GM18907 (cell line): ENCODE results near the gene NOTO.
"Not testable (repeated sequence)": the region's sequence is repeated elsewhere in the genome, so short reads cannot be mapped to it uniquely, and the experiment has no call there.

Source experiments
- ATAC-seq: cut with Tn5 transposase; IDR thresholded peaks from one replicate; pipeline ENCODE4 v1.9.1; 2021; ENCODE audit warnings: mild to moderate bottlenecking, moderate library complexity; ENCODE audit not compliant: unreplicated experiment

NOTO gene

DNA sequence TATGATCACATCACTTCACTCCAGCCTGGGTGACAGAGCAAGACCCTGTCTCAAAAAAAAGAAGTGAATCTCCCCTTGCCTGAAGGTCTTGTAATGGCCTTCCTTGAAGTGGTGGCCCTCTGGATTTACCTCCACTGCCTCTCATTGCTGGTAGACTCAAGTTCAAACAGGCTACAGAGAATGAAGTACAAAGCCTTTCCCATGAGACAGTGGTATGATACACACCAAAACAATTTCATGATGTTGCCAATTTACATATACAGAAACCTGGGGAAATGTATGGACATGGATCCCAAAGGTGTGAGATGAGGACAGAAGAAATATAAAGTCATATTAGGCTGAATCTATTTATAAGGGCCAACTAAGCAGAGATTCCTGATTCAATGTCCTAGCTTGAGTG lies 4.8 kb upstream of the NOTO start:
- no peak for ATAC-seq

- not testable (repeated sequence) for ATAC-seq
These were observed 2.1 kb upstream of the NOTO start for GRCh38 chr2:73200281-73200680.

DNA sequence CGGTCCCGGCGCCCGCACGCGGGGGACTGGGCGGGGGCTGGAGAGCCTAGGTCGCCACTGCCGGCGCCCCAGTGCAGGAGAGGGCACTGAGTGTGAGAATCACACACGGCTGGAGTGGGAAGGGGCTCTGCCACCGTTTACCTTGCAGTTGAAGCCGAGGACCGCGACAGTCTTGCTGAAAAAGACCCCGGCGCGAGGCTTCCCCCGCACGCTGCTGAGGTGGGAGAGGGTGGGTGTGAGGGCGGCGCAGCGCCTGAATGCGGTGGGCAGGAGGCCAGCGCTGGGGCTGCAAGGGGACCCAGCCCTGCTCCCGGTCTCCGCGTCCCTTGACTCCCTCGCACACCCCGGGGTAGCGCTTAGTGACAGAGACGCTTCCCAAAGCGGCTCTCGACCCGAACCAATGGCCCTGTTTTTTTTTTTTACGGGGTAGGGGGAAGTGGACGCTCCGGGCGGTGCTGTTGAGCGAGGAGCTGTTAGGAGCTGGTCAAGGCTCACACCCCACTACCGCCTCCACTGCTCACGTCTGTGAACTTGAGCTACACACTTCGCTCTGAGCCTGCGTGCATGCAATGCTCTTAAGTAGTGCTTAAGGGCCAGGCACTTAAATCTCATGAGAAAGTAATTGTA lies 794 bp downstream of the NOTO start:
- ATAC-seq, result no peak

- no peak for ATAC-seq
These were observed 3.2 kb downstream of the NOTO start for GRCh38 chr2:73205611-73206010.

DNA sequence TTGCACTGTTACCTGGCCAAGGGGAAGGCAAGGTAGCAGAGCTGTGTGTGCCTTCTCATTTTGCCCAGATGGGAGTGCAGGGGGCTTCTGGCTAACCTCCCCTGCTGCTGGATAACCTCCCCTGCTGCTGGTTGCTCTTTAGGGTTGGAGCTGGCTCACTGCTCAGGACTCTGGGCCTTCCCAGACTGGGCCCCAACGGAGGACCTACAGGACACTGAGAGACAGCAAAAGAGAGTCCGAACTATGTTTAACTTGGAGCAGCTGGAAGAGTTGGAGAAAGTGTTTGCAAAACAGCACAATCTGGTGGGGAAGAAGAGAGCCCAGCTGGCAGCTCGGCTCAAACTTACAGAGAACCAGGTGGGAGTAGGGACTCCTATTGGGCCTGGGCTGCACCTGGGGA lies 5.9 kb downstream of the NOTO start:
- ATAC-seq, result no peak

GRCh38 chr2:73210019-73210418 lies 7.6 kb downstream of the NOTO start:
- no peak for ATAC-seq

GRCh38 chr2:73210696-73211095 lies 8.3 kb downstream of the NOTO start:
- ATAC-seq, result no peak

DNA sequence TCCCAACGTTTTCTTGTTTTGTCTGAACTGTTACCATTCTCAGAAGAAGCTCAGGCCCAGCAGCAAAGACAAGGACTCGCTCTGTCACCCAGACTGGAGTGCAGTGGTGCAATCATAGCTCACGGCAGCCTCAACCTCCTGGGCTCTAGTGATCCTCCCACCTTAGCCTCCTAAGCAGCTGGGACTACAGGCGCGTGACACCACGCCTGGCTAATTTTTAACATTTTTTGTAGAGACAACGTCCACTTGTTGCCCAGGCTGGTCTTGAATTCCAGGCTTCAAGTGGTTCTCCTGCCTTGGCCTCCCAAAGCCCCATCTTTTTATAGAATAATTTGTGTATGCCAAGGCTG lies 9.7 kb downstream of the NOTO start:
- no peak for ATAC-seq

DNA sequence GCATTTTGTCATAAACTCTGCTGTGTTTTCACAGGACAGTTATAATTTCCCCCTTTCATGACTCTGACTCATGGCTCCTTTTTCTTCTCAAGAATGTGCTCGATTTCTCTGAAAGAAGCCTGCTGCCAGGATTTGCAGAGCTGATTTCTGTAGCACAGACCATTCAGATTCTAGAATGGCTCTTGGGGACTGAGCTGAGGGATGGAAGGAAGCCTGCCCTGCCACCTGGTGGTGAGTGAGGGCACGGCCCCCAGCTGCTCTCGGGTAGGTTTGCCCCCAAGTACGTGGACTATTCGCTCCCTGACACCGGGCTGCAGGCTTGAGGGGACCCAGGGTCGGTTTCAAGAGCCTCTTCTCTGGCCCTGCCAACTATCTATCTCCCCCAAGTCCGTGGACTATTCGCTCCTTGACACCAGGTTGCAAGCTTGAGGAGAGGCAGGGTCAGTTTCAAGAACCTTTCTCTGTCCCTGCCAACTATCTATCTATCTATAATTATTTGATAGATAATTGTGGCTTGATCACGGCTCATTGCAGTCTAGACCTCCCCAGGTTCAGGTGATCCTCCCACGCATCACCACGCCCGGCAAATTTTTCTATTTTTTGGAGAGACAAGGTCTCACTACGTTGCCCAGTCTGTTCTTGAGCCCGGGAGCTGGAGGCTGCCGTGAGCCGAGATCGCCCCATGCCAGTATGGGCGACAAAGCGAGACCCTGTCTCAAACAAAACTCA lies 10.2 kb downstream of the NOTO start:
- ATAC-seq, result peak; percentile 77

DNA sequence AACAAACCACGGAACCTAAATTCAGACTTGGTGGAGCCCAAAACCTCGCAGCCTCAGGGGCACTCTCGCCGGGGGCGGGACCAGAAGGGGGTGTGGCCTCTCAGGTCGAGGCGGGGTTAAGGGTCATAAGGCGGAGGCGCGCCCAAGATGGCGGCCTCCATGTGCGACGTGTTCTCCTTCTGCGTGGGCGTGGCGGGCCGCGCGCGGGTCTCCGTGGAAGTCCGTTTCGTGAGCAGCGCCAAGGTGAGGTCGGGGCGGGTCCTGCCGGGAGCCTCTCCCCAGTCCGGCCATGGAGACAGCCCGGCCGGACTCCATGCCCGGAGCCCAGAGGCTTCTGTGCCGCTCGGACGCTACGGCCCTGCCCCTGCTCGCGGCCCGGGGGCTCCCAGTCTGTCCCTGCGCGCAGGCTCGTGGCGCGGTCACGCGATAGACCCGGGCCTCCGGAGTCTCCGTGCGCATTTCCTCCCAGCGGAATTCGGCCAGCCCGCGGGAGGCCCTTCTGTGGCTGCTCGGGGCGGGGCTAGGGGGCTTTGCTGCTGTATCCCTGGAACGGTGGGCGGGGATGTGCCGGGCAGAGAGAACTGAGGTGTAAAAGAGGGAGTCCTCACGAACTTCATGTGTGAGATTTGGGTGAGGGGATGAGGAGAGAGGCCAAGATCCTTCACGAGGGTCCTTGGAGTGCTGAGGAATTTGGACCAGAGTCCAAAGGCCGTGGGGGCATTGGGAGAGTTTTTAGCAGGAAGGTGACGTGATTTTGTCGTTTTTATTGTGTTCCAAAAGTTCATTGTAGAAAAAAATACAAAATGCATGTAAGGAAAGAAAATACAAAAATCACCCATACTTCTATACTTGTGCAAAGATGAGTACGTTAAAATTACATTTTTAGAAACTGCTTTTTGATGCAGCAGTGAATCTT lies 12.0 kb downstream of the NOTO start, which contains the start of gene SMYD5:
SMYD5 (plus strand) TSS at position 126 of the 916 bp plus-strand sequence; CDS start at position 148, 22 bp downstream.
- peak; percentile 93 for ATAC-seq

GRCh38 chr2:73215254-73215653 lies 12.9 kb downstream of the NOTO start:
- no peak for ATAC-seq

- no peak for ATAC-seq
These were observed 14.8 kb downstream of the NOTO start for GRCh38 chr2:73217160-73217559.

DNA sequence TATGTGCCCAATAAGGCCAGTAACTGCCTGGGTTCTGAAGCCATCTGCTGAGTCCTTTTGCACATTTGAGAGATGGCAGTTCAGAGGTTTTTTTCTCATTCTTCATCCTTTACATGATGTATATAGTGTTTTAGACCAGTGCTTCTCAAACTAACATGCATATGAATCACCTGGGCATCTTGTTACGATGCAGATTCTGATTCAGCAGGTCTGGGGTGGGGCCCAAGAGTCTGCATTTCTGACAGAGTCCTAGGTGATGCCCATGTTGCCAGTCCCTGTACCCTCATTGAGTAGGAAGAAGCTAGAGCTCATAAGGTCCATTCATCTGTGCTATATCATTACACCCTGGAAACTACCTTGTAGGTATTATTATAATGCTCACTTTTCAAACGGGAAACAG lies 15.5 kb downstream of the NOTO start:
- ATAC-seq, result no peak

- ATAC-seq, result no peak
These were observed 15.9 kb downstream of the NOTO start for GRCh38 chr2:73218298-73218697.

DNA sequence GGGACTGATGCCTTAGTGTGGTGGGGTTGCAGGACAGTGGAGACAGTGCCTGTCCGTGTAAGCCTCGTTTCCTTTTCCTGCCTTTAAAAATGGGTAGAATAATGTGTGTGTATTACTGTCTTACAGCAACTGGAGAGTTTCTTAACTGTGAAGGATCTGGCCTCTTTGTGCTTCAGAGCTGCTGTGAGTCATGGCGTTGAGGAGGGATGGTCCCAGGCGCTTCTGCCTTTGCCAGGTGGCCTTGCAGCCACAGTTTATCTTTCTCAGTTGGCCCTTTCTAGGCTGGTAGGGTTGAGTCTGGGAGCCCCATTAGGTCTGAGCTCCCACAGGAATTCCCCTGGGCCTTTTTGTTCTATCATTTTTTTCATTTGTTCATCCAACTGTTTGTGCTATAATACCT lies 21.4 kb downstream of the NOTO start:
- no peak for ATAC-seq

GRCh38 chr2:73225513-73226360 lies 23.4 kb downstream of the NOTO start:
- ATAC-seq, result no peak

- ATAC-seq, result no peak
These were observed 24.7 kb downstream of the NOTO start for GRCh38 chr2:73227086-73227485.

GRCh38 chr2:73228631-73229030 lies 26.3 kb downstream of the NOTO start:
- ATAC-seq, result no peak

DNA sequence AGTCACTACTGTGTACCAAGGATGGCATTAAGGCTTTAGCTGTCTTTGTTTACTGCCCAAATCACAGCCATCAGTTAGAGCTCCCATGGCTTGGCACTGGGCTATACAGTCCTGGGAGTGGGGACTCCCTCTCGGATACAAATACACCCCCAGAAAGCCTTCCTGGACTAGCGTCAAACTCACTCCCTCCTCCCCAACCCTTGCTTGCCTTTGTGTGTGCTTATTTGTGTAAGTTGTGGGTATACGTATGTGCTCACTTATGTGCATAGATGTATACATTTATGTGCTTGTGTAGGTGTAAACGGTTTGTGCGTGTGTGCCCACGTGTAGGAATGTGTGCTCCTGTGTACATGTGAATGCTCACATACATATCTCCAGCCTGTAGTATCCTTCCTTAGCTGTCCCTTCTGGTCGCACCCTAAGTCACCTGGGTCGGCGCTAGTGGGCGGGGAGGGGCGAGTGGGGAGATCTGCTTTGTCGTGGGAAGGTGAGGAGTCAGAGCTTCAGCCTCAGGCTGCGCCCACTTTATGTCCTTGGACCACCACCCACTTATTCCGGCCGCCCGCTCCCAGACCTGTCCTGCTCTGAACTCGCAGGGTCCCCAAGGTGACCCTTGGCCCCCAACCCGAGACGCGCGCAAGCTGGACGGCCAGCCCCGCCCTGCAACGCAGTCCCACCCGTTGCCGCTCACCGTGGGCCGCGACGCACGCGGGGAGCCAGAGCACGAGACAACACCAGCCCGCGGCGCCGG lies 30.2 kb downstream of the NOTO start:
- ATAC-seq, result peak; percentile 16
